Measurements from ENCODE around the gene MTX3.

Gene MTX3

DNA sequence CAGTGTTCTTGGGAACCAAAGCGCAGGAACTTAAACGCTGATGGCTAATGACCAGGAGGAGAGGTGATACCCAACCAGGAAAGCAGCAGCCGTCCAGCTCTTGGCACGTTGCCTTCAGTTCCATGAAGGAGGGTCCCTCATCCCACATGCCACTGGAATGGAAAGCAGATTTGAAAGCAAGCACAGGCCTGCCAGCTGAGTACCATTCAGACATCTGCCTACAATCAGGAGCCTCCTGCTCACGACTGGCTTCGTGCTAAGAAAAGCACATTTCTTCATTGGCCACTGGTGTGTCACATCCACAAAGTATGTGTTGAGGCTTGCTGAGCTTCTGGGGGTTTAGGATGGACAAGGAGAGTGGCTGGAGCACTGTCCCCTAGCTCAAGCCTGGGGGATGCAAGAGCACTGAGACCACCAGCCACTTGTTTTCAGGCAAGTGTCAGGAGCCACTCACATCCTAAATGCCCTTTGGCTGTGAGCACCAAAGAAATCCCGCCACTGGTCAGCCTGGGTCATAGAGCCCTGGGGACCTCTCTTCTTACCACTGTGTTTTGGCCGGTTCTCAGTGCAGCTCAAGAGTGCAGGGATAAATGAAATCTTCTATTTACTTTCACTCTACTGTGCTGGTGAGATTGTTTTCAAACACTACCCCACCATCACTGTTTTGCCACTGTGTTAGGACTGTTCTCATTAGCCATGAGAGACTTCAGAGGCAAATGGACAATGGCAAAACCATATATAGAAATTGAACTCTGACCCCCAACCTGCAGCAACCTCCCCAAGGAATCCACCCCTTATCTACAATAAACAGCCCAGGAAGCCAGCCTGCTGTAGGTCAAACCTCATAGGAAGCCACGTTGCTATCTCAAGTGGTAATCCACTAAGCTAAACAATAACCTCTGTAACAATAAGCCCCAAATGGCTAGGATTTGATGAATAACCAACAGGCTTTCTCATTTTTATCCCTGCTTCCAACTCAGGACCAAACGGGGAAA, 58.3 kb downstream of the MTX3 start:
- no peak for DNase-seq

DNA sequence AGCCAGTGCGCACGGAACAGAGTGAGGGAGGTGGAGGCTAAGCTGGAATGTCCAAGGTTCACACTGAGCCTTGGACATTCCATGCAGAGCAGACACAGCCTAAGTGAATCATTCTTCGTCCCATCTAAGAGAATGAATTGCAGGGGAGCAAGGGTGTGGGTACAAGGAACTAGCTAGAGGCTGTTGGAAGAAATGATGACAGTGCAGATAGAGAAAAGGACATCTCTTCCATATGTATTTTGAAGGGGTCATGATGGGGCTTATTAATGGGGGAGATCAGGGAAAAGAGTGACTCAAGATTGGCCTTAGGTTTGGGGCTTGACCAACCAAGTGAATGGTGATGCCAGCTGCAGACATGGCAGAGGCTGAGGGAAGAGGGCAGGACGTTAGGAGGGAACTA, 59.2 kb downstream of the MTX3 start:
- no peak for DNase-seq

DNA sequence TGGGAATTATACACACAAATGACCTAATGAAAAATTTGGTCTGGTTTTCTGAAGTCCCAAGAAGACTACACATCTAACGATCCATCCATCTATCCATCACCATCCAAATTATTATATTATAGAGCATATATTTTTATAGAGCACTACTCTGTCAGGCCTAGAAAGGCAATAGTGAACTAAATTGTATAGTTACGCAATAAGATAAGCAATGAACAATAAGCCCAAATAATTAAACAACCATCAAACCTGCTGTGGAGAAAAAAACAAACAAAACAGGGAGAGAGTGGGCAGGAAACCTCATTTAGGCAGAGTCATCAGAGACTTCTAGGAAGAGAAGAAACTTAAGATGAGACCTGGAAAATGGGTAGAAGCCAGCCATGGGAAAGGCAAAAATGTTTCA, 59.7 kb downstream of the MTX3 start:
- DNase-seq, result no peak

DNA sequence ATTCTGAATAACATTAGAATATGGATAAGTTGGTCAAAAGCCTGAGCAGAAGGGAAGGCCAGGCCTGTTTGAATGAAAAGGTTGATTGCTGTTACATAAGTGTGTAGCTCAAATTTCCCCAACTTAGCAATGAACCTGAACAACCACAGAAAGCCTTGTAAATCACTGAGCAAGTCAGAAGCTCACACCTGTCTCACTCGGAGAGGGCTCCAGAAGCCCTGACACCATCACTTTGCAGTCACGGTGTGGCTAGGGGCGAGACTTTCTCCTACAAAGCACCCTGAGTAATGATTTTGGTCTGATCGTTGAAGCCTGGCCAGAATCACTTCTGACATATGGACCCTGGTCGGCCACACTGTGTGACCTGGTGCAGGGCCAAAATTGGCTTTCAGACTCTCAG, 62.0 kb downstream of the MTX3 start:
- no peak for DNase-seq
